GM12873 (cell line): ENCODE results near the gene CAPZA1.

Experiments
- TF ChIP-seq, protein P1 (sequence below): IDR thresholded peaks from 2 replicates; pipeline ENCODE4 v1.5.1; 2012; ENCODE audit warnings: low read depth, mild to moderate bottlenecking, moderate library complexity, low read length, control low read depth; ENCODE audit not compliant: insufficient read depth; ENCODE audit errors: missing control alignments

CAPZA1 gene

DNA sequence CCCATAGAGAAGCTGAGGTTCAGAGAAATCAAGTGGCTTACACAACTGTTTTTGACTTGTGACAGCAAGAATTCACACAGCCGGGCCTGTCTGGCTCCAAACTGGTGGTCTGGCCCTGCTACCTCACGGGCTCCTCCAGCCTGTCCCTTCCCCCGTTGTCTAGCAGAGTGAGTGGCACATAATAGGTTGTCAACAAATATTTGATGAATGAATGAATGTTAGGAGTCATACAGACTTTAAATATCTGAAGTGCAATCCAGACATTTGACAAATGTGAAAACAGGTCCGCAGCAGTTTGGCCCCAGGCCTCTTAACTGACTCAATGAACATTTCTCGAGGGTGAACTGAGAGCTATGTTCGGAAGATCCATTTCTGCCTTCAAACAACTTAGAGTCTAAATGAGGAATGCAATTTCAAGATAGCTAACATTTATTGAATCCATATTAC lies 88.4 kb downstream of the CAPZA1 start:
- TF ChIP-seq, protein P1, sequence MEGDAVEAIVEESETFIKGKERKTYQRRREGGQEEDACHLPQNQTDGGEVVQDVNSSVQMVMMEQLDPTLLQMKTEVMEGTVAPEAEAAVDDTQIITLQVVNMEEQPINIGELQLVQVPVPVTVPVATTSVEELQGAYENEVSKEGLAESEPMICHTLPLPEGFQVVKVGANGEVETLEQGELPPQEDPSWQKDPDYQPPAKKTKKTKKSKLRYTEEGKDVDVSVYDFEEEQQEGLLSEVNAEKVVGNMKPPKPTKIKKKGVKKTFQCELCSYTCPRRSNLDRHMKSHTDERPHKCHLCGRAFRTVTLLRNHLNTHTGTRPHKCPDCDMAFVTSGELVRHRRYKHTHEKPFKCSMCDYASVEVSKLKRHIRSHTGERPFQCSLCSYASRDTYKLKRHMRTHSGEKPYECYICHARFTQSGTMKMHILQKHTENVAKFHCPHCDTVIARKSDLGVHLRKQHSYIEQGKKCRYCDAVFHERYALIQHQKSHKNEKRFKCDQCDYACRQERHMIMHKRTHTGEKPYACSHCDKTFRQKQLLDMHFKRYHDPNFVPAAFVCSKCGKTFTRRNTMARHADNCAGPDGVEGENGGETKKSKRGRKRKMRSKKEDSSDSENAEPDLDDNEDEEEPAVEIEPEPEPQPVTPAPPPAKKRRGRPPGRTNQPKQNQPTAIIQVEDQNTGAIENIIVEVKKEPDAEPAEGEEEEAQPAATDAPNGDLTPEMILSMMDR, result no peak

DNA sequence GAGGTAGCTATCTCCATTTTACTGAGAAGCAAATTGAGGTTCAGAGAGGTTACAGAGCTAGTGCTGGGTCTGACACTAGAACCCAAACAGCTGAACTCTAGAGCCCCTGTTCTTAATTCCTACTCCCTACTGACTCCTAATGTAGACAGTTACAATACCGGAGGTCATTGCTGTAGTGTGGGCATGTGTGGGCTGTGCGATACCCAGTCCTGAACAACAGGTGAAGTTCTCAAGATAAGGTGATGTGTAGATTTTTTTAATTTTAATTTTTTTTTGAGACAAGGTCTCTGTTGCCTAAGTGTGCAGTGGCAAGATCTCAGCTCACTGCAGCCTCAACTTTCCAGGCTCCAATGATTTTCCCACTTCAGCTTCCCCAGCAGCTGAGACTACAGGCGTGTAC lies 88.9 kb downstream of the CAPZA1 start:
- TF ChIP-seq, protein P1, result no peak

DNA sequence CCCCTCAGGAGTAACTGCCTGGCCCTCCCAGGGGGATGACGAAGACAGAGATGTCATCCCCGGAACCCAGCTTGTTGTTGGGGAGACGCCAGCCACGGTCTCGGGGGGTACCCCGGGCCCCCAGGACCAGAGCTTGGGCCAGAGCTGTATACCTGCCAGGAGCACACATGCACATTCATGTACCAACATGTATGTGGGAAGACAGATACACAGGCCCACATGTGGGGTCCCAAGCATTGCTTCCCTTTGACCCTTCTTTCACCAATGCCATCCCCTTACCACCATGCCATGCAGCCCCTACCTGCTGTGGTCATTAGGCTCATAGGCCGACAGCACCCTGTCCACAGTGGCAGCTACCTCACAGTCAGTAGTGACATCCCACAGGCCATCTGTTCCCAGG lies 90.5 kb downstream of the CAPZA1 start:
- TF ChIP-seq, protein P1, result no peak

DNA sequence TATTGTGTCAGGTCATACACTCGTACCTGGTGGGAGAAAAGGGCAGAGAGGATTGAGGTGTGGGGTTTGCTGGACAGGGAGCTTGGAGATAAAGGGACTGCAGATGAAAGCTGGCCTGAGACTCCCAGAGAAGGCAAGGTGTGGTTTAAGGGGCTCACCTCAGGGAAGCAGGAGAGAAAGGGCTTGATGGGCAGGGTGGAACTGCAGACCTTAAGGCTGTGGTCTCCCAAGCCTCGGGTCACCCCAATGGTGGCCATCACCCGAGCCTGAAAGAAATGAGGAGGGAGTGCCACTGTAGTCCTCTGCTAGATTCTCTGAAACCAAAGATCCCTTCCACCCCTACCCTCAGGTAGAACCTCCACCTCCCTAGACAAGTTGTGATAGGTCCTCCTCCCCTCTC lies 91.0 kb downstream of the CAPZA1 start:
- TF ChIP-seq, protein P1, result no peak

- TF ChIP-seq, protein P1, result no peak
Observed at GRCh38 chr1:112711041-112711440, 91.4 kb downstream of the CAPZA1 start.

- TF ChIP-seq, protein P1, result no peak
Observed at GRCh38 chr1:112711670-112712069, 92.0 kb downstream of the CAPZA1 start.

DNA sequence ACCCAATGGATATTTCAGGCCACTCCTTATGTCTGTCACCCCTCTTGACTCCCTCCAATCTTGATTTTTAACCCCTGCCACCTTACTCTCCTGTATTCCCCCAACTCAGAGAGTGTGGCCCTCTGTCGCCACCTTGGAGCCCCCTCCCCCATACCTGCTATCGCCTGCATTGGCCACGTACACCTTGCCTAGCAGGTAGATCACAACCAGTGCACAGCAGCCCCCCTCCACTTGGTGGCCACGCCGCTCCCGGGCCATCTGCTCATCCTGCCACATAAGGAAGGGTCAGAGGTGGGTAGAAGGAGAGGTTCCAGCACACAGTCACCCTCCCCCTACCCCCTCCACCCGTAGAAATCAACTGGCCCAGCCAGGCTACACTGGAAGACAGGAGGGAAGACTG lies 92.6 kb downstream of the CAPZA1 start:
- TF ChIP-seq, protein P1, result no peak
